NK-92 treated with Interleukin-12 subunit alpha and Interleukin-12 subunit beta, amount 100 ng/mL, for 24 hours (cell line): ENCODE results near the gene BICDL2.
"Not testable (repeated sequence)": the region's sequence is repeated elsewhere in the genome, so short reads cannot be mapped to it uniquely, and the experiment has no call there.

ENCODE experiments used
- DNase-seq: peaks from one replicate; lab custom pipeline; 2025; lab: John Stamatoyannopoulos, UW

BICDL2 gene

DNA sequence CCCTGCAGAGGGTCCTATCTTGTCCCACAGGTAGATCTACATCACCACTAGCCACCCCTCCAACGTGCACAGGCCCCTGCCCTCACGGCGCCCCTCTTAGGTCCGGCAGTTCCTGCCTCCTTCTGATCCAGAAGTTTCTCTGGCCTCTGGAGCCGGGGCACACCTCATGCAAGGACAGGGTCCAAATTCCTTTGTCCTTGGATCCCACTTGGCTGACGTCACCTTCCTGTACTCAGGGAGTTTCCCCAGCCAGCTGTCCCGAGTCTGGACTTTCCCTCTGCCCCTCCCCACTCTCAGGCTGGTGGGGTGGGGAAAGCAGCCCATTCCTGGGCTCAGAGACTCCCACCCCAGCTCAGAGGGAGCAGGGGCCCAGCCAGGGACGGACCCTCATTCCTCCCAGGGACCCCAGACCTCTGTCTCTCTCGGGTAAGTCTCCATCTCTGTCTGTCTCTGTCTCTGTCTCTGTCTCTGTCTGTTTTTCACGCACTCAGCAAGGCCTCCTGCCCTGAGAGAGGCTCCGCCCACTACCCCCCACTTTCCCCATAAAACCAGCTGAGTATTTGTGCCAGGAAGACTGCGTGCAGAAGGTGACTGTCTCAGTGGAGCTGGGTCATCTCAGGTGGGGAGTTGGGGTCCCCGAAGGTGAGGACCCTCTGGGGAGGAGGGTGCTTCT lies 28.5 kb upstream of the BICDL2 start, which contains the start of gene IL32:
TSS of gene IL32 (plus strand) at position 572 of the 673 bp plus-strand sequence. CDS start 172 bp downstream, outside the sequence.
- peak; percentile 58 for DNase-seq

DNA sequence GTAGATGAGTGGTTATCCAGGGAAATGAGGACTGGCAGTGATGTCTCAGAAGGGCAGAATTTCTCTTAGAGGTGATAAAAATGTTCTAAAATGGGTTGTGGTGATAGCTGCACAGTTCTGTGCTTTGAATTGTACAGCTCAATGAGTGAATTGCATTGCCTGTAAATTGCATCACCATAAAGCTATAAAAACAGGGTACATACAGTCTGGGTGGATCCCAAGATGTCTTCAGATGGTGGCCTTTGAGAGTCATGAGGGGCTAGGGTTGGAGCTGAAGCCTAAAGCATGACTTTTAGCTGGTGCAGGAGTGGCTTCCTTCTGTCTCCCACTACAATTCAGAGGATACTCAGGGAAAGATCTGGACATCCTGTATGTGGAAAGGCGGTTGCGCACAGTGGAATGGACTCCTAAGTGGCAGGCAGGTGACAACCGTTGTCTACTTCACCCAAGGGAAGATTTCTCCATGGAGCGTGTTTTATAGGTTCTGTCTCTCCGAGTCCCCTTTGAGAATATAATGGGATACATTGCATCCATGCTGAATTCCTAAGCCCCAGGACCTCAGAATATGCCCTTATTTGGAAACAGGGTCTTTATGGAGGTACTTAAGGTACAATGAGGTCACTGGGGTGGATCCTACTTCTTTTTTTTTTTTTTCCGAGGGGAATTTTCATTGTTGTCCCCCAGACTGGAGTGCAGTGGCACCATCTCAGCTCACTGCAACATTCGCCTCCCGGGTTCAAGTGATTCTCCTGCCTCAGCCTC lies 27.1 kb upstream of the BICDL2 start:
- DNase-seq = no peak

DNA sequence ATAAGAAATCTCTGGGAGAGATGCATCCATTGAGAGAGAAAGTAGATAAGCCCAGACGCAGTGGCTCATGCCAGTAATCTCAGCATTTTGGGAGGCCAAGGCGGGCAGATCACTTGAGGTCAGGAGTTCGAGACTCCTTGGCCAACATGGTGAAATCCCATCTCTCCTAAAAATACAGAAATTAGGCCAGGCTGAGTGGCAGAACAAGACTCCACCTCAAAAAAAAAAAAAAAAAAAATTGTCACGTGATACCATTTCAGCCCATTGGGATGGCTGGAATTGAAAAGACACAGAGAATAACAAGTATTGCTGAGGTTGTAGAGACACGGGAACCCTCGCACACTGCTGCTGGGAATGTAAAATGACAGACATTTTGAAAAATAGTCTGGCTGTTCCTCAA lies 25.8 kb upstream of the BICDL2 start:
- no peak for DNase-seq

DNA sequence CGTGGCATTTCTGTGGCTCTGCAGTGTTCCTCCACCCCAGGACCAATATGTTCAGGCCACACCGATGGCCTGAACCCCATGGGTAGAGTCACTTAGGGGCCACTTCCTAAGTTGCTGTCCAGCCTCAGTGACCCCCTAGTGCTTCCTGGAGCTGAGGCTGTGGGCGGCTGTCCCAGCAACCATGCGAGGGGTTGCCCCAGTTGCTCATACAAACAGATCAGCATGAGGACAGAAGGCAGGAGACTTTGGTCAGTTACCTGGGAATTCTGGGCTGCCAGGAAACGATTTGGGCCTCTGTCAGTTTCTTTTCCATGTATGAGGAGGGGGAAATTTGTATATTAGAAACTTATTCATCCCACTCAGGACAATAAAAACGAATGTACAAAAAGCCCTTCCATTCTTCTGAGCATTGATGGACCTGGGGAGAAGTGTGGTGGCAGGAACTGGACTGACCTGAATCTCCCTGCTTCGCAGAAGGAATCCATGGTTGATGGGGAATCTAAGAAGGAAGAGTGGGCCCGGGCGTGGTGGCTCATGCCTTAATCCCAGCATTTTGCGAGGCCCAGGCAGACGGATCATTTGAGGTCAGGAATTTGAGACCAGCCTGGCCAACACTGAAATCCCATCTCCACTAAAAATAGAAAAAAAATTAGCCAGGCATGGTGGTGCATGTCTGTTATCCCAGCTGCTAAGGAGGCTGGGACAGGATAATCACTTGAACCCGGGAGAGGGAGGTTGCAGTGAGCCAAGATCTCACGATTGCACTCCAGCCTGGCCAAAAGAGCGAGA lies 23.8 kb upstream of the BICDL2 start:
- DNase-seq = no peak

DNA sequence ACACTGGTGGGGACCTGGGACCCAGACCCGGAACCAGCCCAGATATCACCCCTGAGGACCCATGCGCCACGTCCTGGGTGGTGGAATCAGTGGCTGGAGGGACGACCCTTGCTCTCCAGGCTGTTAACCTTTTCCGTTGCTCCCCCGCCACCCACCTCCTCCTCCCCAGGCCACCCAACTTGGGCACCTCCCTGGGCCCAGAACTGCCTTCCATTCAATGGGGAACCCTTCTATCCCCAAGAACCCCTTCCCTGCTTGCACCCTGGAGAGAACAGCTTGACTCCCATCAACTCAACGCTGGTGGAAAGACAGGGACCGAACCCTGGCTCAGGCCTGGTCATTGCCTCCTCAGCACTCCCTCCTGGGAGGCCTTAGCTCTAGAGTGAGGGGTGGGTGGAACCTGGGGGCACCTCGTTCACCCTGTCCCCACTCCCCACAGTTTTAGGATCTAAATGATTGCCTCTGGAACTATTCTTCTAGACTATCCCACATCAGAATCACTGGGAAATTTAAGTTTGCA lies 23.0 kb upstream of the BICDL2 start:
- DNase-seq = no peak

DNA sequence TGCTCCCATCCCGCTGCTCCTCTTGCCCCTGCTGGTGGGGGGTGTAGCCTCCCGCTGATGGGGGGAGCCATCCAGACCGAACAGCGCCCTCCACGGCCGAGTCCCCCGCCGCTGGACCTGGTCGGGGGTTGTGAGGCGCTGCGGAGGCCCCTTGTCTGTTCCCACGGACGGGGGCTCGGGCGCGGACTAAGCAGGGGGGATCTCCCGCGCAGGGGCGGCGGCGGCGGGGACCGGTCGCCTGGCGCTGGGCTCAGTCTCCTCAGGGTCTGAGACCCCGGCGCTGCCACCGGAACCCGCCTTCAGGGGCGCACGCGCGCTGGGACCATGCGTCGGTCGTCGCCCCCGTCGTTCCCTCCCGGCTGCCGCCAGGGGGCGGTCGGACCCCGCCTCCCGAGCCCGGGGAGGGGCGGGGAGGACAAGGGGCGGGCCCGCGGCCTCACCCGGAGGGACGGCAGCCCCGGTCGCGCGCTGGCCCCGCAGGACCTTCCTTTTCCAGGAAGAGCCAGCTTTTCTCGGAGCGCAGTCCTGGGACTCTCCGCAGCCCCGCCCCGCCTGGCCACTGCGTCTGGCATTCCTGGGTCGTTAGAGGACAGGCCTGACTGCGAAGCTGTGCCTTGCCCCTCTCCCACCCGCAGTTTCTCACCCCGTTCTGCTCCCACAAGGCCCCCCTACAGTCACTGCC lies 22.4 kb upstream of the BICDL2 start:
- DNase-seq = peak; percentile 86

DNA sequence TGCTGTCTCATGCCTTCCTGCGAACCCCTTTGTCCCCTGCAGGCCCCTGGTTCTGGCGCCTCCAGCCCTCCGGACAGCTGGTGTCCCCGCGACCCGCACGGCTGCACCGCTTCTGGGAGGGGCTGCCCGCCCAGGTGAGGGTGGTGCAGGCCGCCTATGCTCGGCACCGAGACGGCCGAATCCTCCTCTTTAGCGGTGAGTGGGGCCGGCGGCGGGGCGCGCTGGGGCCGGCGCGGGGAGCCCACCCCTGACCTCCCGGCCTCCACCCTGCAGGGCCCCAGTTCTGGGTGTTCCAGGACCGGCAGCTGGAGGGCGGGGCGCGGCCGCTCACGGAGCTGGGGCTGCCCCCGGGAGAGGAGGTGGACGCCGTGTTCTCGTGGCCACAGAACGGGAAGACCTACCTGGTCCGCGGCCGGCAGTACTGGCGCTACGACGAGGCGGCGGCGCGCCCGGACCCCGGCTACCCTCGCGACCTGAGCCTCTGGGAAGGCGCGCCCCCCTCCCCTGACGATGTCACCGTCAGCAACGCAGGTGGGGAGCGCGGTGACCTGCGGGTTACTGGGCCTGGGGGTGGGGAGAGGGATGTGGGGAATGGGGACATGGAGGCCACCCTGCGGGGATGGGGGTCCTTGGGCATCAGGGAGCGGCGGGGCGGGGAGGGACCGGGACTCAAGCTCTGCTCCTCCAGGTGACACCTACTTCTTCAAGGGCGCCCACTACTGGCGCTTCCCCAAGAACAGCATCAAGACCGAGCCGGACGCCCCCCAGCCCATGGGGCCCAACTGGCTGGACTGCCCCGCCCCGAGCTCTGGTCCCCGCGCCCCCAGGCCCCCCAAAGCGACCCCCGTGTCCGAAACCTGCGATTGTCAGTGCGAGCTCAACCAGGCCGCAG lies 21.6 kb upstream of the BICDL2 start:
- peak; percentile 73 for DNase-seq

DNA sequence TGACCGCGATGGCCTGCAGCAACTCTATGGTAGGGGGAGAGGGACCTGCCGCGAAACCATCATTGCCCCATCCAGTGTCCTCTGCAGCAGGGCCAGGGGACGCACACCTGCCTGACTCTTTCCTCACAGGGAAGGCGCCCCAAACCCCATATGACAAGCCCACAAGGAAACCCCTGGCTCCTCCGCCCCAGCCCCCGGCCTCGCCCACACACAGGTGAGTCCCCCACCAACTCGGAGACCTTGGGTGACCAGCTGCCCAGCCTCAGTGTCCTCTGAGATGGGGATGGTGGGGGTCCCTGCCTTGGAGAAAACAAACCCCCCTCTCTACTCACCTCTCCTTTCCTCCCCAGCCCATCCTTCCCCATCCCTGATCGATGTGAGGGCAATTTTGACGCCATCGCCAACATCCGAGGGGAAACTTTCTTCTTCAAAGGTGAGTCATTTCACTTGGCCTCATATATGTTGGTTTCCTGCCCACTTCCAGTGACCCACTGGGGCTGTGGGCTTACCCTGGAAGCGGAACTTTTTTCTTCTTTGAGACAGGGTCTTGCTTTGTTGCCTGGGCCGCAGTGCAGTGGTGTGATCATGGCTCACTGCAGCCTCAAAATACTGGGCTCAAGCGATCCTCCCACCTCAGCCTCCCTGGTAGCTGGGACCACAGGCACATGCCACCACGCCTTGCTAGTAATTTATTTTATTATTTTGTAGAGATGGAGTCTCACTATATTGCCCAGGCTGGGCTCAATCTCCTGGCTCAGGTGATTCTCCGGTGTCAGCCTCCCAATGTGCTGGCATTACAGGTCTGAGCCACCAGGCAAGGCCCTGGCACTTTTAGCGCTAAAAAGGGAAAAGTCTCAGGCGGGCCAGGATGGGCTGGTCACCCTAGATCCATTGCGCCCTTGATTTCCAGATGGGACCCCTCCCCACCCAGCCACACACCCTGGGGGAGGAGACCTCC lies 20.7 kb upstream of the BICDL2 start:
- DNase-seq = no peak

DNA sequence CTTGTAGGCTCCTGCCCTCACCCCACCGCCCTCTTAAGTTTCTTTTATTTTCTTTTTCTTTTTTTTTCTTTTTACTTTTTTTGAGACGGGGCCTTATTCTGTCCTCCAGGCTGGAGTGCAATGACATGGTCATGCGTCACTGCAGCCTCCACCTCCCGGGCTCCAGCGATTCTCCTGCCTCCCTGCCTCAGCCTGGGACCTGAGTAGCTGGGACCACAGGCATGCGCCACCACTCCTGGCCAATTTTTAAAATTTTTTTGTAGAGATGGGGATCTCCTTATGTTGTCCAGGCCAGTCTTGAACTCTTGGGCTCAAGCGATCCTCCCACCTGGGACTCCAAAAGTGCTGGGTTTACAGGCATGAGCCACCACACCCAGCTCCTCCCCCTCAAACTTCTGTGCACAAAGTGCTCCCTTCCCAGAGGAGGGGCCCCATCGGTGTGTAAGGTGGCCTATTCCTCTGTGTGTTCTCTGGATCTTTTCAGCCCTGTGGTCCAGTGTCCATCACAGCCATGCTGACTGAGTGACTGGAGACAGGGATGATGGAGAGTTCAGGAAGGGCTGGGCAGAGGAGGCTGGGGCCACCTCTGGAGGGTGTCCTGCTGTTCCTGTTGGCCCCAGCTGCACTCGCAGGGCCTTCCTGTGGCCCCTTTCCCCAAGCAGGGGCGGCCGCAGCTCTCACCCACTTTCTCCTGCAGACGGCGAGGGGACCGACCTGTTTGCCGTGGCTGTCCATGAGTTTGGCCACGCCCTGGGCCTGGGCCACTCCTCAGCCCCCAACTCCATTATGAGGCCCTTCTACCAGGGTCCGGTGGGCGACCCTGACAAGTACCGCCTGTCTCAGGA lies 19.8 kb upstream of the BICDL2 start:
- no peak for DNase-seq

DNA sequence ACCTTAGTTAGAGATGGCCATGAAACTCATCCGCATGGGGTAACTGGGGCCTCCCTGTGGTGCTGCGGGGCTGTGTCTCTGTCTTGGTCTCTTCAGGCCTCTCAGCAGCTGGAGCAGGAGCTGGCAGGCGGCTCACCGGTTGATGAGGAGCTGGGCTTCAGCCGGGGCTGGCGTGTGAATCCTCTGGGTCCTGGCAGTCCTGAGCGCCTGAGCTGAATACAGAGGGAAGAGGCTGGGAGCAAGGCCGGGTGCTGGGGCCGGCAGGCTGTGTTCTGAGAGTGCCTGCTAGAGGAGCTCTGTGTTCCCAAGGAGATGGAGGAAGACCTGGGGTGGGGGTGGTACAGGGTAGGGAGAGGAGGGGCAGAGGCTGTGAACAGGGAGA lies 19.0 kb upstream of the BICDL2 start:
- not testable (repeated sequence) for DNase-seq

DNA sequence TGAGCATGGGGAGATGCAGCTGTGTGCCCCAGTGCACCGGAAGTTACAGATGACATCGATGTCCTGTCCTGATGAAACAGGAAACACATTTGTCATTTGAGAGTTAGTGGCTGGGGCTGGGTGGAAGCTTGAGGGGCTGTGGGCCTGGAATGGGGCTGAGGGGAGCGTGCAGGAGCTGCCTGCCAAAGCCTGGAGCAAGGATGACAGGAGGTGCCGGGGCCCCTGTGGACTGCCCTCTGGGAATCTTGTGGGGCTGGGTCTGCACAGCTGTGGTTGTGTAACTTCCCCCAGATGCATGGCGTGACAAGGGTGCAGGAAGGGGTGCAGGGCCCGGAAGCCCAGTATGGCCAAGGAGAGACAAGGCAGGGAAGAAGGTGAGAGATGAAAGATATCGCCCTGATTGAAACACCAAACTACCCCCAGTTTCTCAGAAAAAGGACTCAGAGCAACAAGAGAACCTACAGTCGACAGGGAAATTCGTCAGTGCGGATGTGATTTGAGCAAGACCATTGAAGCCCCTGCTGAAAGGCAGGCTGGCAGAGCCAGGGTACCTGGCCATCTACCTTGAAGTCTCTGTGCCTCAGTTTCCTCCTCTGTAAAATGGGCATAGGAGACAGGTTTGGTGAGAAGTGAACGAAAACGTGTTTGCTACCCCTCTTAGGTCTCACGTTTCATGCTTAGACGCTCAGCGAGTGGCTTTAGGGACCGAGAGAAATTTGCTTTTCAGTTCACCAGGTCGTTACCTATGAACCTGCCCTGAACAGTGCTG lies 18.4 kb upstream of the BICDL2 start:
- peak; percentile 60 for DNase-seq

DNA sequence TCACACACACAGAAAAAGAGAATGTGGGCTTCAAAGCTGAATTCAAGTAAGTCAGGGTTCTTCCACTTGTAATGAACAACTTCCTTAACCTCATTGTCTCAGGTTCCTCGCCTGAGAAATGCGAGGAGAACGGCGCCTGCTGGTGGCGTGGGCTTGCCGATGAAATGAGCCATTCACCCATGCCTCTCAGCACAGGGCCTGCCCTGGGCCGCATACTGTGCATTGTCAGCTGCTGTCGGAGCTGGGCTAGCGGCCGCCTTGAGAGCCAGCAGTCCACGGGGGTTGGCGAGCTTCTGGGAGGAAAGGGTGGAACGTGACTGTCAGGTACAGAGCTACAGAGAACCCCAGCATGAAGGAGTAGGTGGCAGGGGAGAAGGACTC lies 16.6 kb upstream of the BICDL2 start:
- peak; percentile 36 for DNase-seq

DNA sequence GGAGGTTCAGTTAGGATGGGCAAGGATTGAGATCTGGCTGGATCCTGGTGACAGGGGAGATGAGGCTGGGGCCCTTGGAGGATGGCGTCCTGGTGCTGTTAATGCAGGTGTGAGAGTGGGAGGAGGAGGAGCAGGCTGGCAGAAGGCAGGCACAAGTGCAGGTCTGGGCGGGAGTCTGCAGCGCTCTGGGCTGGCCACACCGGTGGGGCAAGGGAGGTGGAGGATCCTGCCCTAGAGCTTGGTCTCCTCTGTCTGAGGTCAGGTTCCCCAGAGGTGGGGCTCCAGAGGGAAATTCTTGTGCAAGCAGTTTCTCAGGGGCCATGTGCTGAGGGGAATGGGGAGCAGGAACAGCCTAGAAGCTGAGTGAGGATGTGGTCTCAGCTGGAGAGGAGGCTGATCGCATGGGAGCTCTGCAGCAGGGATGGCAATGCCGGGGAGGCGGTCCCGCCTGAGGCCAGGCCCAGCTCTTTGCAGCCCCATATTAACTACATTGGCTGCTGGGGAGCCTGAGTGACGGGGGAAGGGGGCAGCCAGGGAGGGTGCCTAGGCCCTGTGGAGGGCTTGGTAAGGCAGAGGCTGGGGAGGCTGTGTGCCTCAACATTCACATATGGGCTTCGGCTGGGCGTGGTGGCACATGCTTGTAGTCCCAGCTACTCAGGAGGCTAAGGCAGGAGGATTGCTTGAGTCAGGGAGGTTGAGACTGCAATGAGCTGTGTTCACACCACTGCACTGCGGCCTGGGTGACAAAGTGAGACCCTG lies 16.0 kb upstream of the BICDL2 start:
- not testable (repeated sequence) for DNase-seq

DNA sequence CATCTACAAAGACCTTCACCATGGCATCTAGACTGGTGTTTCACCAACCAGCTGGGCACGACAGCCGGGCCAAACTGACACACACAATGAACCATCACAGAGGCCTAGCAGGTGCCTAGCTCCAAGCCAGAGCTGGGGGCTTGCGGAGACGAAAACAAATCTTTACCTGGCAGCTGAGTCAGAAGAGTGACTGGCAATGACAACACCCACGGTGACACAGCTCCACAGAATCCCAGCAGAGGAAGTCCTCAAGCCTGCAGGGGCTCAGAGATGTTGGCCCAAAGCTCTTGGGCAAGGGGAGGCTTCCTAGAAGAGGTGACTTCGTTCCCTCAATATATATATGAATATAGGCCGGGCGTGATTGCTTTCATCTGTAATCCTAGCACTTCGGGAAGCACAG lies 14.8 kb upstream of the BICDL2 start:
- no peak for DNase-seq

DNA sequence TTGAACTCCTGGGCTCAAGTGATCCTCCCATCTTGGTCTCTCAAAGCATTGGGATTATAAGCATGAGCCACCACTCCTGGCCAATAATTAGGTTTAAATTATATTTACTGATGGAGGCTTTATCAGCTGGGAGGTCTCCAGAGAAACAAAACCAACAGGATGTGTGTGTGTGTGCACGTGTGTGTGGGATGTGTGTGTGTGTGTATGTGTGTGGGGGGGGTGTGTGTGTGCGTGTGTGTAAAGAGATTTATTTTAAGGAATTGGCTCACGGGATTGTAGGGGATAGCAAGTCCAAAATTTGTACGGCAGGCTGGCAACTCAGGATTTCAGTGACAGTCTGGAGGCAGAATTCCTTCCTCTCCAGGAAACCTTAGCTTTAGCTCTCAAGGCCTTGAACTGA lies 14.3 kb upstream of the BICDL2 start:
- DNase-seq = no peak

DNA sequence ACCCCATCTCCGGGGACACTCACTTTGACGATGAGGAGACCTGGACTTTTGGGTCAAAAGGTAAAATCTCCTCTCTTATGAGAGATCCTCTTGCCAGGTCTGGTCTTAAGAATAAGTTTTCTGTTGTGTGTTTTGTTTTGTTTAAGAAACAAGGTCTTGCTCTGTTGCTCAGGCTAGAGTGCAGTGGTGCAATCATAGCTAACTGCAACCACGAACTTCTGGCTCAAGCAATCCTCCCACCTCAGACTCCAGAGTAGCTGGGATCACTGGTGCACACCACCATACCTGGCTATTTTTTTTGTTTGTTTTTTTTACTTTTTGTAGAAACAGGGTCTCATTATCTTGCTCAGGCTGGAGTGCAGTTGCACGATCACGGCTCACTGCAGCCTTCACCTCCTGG lies 13.7 kb upstream of the BICDL2 start:
- DNase-seq = no peak

DNA sequence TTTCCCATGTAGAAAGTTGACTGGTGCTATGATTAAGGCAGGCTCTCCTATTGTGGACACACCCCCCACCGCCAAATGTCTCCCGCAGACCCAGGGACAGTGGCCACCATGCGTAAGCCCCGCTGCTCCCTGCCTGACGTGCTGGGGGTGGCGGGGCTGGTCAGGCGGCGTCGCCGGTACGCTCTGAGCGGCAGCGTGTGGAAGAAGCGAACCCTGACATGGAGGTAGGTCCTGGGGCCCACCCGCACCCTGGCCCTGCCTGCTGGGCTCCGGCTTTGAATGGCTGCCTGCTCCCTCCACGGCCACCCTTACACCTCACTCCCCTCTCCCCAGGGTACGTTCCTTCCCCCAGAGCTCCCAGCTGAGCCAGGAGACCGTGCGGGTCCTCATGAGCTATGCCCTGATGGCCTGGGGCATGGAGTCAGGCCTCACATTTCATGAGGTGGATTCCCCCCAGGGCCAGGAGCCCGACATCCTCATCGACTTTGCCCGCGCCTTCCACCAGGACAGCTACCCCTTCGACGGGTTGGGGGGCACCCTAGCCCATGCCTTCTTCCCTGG lies 13.3 kb upstream of the BICDL2 start:
- no peak for DNase-seq
